MM.1S (cell line): Measurements from ENCODE around the gene ISG15.

Experiments
- EZH2 ChIP-seq: fragments of 300-600 bp; sonication (generic); optimal IDR thresholded peaks from 2 replicates; pipeline ENCODE3; 2017; ENCODE audit warnings: low read depth, mild to moderate bottlenecking, antibody characterized with exemption, low read length, mixed read lengths
- TF ChIP-seq, protein P1 (sequence below): fragments of 300-600 bp; sonication (generic); IDR thresholded peaks from 2 replicates; pipeline ENCODE4 v1.5.1; 2016; ENCODE audit warnings: antibody characterized with exemption, low read length, mixed read lengths

DNA sequence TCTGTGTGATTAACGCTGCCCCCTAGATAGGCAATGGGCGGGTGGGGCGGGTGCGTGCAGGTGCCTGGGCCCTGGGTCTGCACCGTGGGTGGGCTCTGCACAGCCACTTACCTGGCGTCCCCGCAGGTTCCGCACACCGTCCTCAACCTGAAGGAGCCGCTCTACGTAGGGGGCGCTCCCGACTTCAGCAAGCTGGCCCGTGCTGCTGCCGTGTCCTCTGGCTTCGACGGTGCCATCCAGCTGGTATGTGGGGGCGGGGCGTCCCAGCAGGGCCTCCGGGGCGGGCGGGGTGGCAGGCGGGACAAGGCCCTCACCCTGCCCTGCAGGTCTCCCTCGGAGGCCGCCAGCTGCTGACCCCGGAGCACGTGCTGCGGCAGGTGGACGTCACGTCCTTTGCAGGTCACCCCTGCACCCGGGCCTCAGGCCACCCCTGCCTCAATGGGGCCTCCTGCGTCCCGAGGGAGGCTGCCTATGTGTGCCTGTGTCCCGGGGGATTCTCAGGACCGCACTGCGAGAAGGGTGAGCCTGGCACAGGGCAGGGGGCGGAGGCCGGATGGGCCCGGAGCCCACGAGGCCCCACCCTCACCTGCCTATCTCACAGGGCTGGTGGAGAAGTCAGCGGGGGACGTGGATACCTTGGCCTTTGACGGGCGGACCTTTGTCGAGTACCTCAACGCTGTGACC lies 38.0 kb downstream of the ISG15 start:
- TF ChIP-seq EZH2: no peak
- TF ChIP-seq, protein P1, sequence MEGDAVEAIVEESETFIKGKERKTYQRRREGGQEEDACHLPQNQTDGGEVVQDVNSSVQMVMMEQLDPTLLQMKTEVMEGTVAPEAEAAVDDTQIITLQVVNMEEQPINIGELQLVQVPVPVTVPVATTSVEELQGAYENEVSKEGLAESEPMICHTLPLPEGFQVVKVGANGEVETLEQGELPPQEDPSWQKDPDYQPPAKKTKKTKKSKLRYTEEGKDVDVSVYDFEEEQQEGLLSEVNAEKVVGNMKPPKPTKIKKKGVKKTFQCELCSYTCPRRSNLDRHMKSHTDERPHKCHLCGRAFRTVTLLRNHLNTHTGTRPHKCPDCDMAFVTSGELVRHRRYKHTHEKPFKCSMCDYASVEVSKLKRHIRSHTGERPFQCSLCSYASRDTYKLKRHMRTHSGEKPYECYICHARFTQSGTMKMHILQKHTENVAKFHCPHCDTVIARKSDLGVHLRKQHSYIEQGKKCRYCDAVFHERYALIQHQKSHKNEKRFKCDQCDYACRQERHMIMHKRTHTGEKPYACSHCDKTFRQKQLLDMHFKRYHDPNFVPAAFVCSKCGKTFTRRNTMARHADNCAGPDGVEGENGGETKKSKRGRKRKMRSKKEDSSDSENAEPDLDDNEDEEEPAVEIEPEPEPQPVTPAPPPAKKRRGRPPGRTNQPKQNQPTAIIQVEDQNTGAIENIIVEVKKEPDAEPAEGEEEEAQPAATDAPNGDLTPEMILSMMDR: no peak
